Stomach (tissue), 4 donors: Measurements from ENCODE around the gene TOGARAM1.

Source experiments
- POLR2A ChIP-seq, 4 donors: fragments of 450-650 bp; IDR thresholded peaks; one replicate each; pipeline ENCODE4 v1.6.1; 2016; ENCODE audit warnings: antibody characterized with exemption in 4 of 4, control low read depth in 2 of 4, mild to moderate bottlenecking in 1 of 4, moderate library complexity in 1 of 4
- TF ChIP-seq, protein P1 (sequence below), 7 experiments: fragments of 450-650 bp in 4 of 7; fragments of 200-600 bp in 3 of 7; sonication (generic) in 3 of 7; IDR thresholded peaks; one replicate each; pipeline ENCODE4 v1.5.1; 2016 to 2019; ENCODE audit warnings: antibody characterized with exemption in 7 of 7, control low read depth in 2 of 7, mild to moderate bottlenecking in 1 of 7

DNA sequence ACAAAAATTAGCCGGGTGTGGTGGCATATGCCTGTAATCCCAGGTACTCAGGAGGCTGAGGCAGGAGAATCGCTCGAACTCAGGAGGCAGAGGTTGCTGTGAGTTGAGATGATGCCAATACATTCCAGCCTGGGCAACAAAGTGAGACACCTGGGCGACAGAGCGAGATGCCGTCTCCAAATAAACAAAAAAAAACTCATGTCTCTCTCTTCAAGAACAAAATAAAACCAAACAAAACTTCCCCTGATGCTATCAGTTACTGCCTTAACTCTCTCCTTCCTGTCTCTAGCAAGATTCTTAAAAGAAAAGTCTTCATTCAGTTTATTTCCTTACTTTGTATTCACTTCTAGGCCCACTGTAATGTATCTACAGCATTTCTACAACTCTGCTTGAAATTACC is 21.0 kb upstream of the TOGARAM1 start:
- TF ChIP-seq, protein P1, sequence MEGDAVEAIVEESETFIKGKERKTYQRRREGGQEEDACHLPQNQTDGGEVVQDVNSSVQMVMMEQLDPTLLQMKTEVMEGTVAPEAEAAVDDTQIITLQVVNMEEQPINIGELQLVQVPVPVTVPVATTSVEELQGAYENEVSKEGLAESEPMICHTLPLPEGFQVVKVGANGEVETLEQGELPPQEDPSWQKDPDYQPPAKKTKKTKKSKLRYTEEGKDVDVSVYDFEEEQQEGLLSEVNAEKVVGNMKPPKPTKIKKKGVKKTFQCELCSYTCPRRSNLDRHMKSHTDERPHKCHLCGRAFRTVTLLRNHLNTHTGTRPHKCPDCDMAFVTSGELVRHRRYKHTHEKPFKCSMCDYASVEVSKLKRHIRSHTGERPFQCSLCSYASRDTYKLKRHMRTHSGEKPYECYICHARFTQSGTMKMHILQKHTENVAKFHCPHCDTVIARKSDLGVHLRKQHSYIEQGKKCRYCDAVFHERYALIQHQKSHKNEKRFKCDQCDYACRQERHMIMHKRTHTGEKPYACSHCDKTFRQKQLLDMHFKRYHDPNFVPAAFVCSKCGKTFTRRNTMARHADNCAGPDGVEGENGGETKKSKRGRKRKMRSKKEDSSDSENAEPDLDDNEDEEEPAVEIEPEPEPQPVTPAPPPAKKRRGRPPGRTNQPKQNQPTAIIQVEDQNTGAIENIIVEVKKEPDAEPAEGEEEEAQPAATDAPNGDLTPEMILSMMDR (IDR thresholded peaks at IDR 0.05), result no peak
- no peak for TF ChIP-seq POLR2A (IDR thresholded peaks at IDR 0.05)
